Measurements from ENCODE around the gene SYT1.
A peak's percentile ranks its signal among the peaks of the same experiment; 100 is the strongest.
"Not testable (repeated sequence)": the region's sequence is repeated elsewhere in the genome, so short reads cannot be mapped to it uniquely, and the experiment has no call there.

SYT1 gene

DNA sequence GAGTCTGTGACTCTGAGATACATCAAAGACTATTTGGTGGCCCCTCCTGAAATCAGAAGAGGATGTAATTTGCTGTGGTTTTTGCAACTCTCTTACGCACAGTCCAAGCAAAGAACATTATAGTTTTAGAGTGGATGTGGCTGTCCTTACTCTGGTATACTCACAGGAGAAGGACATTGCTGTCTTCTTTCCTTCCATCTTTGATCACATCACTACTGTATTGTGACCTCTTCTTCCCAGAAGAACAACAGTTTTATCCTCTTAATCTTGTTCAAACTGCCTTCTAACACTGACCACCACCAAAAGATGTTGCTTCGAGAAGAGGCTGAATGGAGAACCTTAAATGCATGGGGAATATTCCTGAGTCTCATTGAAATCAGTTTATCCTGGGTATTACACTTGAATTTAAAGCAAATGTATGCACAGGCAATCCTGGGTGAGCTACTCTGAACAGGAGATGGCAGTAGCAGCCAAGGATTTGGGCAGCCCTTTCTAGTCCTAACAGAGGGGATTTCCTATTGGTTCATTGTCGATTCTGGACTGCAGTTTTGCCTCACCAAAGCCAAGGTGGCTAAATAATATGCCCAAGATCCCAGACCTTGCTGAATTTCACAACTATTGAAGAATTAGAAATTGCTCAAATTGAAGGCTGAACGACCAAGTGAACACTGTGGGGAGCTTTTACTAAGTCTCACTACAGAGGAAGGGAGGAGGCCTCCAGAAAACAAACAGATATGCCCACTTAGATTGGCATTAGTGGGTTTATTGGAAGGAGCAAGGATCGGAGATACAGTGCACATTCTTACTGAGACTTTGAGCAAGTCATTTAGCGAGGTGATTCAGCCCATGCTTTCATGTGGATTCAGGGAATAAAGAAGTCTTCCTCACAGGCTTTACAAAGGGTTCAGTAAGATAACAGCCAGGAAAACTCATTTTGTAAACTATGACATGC lies 543.4 kb downstream of the SYT1 start:
- peak; percentile 63 for DNase-seq (ENCODE audit: low spot score)

DNA sequence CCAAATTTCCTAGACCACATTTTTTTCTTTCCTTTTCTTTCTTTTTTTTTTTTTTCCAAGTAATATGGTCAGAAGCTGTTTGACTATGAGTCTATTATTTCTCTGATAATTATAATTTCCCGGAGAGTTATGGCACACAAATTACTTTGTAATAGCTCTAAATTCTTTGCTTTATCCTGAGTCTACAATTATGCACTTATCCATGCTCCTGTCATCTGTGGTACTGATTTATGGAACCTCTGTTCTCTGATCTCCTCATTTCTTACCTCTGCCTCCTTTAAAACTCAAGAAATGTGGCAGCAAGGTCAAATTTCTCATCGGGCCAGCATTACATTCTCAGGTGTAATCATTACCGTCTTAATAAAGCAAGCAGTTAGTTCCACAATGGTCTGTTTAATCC lies 544.1 kb downstream of the SYT1 start:
- DNase-seq (ENCODE audit: low spot score): no peak

DNA sequence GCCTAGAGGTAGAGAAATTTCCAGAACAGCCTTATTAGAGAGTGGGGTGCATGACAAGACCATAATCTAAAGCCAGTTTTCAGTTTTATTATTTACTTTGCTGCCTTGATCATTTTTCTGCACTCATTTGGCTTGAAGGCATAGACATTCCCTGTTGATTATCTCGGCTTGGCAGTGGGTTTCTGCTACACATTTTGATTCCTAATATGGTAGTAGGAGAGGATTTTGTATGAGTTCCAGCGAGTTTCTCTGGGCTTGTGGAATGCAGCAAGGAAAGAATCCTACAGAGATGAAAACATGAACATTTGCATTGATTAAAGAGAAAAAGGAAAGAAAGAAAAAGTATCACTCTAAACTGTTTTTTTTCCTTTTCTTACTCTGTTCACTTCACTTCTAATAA lies 545.0 kb downstream of the SYT1 start:
- peak; percentile 34 for DNase-seq (ENCODE audit: low spot score)

GRCh38 chr12:79411791-79412190 lies 547.2 kb downstream of the SYT1 start:
- no peak for DNase-seq (ENCODE audit: low spot score)

DNA sequence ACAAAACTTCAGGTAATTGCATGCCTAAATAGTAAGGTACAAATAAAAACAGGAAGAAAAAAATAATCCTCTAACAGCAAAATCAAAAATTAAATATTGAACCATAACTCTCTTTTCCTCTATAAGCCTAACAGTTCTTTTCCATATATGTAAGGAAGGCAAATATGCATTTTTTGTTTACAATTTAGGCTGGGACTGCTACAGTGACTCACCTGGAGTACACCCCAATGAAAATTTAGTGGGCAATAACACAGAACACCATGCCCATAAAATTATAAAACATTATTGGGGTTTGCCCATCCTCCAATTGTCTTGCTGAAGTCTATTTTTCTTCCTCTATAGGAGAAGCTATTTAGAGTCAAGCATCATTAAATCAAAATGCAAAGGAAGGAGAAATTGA lies 549.2 kb downstream of the SYT1 start:
- DNase-seq (ENCODE audit: low spot score): no peak

DNA sequence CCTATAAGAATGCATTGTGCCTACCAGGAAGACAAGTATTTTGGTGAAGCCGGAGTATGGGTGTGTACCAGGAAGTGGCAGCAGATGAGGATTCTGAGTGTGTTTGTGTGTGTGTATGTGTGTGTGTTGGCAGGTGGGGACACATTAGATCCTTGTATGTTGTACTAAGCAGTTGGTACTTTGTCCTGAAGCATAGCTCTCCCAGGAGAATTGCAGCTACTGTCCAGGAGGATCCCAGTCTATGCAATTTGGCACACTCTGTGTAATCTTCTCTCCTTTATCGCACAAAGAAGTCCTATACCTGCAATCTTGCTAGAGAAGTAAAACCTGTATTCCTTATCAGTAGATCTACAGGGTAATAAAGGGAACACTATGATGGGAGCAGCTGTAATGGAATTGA lies 549.7 kb downstream of the SYT1 start:
- DNase-seq (ENCODE audit: low spot score): no peak

GRCh38 chr12:79415321-79415720 lies 550.7 kb downstream of the SYT1 start:
- DNase-seq (ENCODE audit: low spot score): no peak

DNA sequence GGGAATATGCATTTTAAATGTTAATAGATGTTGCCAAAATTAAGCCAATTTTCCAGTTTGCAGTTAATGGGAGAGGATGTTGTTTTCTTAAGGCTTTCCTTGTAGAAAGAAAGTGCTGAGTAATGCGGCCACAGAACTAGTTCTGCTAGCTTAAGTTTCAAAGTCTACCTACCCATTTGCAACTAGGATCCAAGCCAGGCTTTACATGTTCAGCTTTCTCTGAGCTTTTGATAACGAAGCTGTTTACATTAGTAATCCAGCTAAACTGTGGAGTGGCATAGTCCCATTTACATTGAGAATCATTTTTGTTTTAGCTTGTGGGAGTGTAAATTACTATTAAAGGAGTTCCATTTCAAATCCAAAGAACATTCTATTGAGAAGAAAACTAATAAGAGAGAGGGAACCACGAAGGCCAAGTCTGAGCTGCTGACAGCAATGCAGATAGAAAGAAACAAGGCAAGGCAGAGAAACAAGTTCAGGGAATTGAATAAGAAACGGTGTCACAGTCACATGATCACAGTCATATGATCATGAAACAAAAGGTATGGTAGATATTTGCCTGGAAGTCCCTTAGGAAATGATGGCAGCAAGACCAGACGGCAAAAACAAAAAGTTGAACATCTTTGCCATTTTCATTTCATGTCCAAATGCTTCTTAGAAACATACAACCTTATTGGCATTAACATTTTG lies 551.3 kb downstream of the SYT1 start:
- no peak for DNase-seq (ENCODE audit: low spot score)

DNA sequence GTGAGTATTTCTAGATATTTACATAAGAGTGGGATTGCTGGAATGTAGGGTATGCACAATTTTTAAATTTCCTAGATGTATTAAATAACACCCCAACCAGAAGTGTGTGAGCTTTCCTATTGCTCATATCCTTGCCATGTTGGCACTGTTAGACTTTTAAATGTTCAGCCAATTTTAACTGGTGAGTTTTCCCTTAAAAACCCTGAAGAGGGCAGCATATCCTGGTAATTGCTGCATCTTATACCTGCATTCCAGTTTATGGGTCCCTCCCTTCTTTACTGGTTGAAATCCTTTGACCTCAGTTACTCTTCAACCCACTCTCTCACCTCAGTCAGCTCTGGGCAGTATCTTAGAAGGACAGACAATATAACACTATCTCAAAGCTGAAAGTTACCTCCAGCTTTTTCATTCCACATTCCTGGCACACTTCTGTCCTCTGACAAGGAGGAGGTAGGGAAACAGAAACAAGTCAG lies 555.6 kb downstream of the SYT1 start:
- peak; percentile 39 for DNase-seq (ENCODE audit: low spot score)

DNA sequence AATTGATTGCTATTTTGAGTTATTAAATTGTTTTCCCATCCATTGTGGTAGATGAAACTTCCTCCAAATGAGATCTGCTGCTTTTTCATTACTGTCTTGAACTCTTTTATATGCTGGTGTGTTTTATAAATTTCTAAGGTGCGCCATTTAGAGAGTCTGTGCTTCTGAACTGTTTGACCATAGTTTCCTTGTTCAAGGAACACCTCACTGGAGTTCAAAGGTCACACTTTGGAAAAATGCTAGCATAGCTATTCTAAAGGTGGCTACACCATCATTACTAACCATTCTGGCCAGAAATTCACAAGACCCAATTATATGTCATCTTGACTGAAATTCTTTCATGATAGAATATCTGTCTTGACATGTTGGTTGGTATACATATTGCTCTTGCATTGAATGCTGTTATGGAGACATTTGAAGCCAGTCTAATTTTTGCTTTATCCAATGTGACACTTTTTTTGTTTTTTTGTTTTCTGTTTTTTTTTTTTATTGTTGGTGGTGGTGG lies 556.7 kb downstream of the SYT1 start:
- DNase-seq (ENCODE audit: low spot score): no peak

DNA sequence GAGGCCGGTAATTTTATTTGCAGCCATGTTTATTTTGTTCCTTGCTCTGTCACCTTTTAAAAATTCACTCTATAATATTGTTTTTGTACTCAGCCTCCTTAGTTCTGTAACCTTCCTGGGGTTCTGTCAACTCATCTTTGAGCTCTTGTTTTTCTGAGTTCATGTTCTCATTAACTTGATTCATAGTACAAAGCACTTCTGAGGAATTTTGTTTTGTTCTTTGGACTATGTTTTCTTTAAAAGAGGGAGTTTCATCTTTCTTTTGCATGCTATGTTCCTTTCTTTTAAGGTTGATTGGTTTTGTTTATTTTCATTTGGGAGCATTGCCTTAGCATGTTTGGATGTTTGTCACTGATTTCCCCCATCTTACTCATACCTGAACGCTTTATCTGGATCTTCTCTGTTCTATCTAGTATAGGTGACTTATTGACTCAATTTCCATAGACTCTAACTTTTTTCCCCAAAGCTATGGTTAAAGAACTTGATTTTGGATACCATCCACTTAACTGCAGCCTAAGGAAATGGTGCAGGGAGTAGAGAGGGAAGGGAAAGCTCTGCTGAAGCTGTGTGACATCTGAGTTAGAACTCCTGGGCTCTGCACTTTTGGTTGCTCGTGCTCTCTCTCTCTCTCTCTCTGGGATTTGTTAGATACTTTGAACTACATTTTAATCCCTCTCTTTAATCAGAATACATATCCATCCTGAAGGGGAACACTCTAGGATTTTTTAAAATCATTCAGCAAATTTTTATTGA lies 557.7 kb downstream of the SYT1 start:
- no peak for DNase-seq (ENCODE audit: low spot score)

DNA sequence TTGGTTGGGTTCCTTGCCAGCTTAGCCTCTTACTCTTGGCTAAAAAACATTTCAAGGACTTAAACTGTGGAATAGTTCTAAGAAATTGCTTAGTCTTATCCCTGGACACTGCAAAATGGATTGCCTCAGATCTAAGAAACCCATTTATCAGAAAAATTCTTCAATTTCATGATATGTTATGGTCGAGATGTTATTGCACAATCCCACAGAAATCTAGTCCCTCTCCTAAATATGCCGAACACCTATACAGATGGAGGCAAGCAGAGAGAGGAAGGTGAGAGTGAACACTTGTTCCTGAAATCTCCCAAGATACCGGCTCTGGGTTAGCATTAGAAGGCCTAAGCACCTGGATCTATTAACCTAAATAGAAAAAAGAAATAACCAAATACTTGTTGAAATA lies 559.0 kb downstream of the SYT1 start:
- DNase-seq (ENCODE audit: low spot score): no peak

DNA sequence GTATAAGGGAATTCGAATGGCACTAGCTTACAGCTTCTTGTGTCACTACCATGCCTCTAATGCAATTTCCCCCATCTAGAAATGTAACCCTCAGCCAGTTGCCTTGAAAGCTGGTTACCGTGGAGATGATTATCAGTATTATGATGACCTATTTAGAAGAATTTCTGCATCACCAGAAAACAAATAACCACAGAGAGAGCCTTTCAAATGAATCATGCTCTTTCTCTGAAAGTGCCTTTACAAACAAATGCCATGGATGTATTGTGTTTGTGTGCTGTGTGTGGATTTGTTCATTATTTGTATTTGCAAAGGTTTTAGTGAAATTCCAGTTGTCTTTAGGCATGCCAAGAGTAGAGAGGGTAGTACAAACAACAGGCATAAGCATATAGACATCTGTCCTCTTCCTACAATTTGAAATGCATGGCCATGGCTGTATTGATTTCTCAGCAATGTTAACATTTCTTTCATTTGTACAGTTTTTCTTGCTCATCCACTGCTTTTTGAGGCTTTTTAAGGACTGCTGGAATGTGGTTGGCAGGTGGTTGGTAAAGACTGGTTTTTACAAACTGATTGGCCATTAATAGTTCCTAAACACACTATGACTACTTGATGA lies 559.6 kb downstream of the SYT1 start:
- DNase-seq (ENCODE audit: low spot score): peak; percentile 48

DNA sequence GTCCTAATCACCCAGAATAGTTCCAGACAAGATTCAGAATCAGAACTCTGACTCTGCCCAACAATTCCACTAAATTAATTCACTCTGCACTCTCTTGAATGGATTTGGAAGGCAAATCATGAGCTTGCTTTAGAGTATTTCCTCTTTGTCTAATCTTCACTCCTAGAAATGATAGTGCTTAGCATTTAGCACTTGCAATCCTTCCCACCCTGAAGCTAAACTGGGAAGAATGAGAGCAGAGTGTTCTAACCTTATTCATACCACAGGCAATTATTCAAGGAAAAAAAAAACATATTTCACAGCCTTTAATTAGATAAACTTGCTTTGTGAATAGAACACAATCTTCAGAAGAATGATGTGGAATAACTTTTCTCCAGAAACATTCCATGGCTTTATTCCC lies 561.5 kb downstream of the SYT1 start:
- no peak for DNase-seq (ENCODE audit: low spot score)

- not testable (repeated sequence) for DNase-seq (ENCODE audit: low spot score)
These were observed 562.2 kb downstream of the SYT1 start for GRCh38 chr12:79426744-79427143.

- DNase-seq (ENCODE audit: low spot score): no peak
These were observed 569.0 kb downstream of the SYT1 start for GRCh38 chr12:79433465-79434072.

DNA sequence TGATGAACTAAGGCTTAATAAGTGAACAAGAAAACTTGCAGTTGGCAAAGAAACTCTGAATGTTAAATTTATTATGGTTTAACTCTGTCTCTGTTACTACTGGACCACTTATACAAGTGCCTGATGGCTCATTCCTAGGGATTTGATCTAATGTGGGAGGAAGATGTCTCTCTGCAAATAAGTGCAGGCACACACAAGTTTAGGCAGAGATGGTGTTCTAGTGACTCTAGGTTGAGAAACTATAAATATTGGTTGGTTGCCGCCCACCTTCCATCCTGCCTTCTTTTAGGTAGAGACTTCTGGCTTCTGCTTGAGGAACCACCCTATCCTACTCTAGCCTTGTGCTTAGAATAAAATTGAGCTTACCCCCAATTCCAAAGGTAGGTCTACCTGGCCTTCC lies 570.0 kb downstream of the SYT1 start:
- DNase-seq (ENCODE audit: low spot score): no peak

DNA sequence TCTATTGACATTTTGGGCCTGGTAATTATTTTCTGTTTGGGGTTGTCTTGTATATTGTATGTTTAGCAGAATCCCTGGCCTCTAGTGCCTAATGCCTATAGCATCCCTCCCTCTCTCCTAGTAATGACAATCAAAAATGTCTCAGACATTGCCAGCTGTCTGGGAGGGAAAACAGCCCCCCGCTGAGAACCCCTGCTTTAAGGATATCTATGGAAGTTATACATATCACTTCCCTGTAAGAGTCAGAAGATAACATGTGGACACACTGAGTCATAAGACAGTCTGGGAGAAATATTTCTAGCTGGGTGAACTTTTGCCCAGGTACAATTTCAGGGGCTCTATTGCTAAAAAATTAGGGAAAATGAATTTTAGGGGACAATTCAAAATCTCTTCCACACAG lies 571.2 kb downstream of the SYT1 start:
- DNase-seq (ENCODE audit: low spot score): no peak

- no peak for DNase-seq (ENCODE audit: low spot score)
These were observed 574.1 kb downstream of the SYT1 start for GRCh38 chr12:79438480-79439174.

DNA sequence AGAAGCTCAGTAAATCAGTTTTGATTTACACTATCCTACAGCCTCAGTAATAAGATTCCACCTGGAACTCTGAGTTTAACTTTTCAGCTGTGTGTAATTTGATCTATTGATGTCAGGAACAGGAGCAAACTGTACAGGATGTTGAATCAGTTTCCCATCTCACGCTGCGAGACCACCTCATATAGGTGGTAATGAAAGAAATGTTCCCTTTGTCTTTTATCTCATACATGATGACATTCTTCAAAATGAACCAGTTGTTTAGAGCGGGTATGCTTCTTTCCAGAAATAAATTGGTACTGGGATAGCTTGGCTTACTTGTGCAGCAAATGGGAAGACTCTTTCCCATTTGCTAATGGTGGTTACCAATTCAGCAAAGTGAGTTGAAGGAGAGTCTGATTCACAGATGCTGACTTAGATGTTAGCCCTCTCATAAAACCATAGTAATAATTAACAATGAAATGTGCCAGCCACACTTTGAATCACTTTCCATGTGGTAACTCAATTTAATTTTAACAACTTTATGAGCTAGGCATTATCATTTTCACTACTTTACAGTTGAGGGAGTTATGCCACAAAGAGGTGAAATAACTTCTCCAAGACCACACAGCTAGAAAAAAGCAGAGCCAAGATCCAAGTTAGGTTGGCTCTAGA lies 574.7 kb downstream of the SYT1 start:
- DNase-seq (ENCODE audit: low spot score): no peak

Data from AG08396 (cell line).